AG09319 (cell line): ENCODE data around the gene RBM6.
"Not testable (repeated sequence)": the region's sequence is repeated elsewhere in the genome, so short reads cannot be mapped to it uniquely, and the experiment has no call there.

Source experiments
- DNase-seq: peaks from one replicate; pipeline ENCODE4 v3.0.0-alpha.2; 2010; ENCODE audit warnings: low read depth; ENCODE audit errors: extremely low read depth
- CTCF ChIP-seq: IDR thresholded peaks from 2 replicates; pipeline ENCODE4 v1.5.1; 2011; ENCODE audit warnings: low read depth, mild to moderate bottlenecking, inconsistent platforms, low read length, moderate library complexity

Gene RBM6

GRCh38 chr3:50015918-50016317 lies 76.0 kb downstream of the RBM6 start:
- no peak for TF ChIP-seq CTCF
- DNase-seq, result no peak

GRCh38 chr3:50028346-50028745 lies 88.4 kb downstream of the RBM6 start:
- DNase-seq, result peak; percentile 29
- TF ChIP-seq CTCF, result no peak

GRCh38 chr3:50031201-50031600 lies 91.3 kb downstream of the RBM6 start:
- DNase-seq, result not testable (repeated sequence)

GRCh38 chr3:50044976-50045375 lies 105.0 kb downstream of the RBM6 start:
- TF ChIP-seq CTCF, result no peak
- DNase-seq, result no peak

- no peak for TF ChIP-seq CTCF
- DNase-seq, result no peak
Observed at GRCh38 chr3:50047426-50047825, 107.5 kb downstream of the RBM6 start.

GRCh38 chr3:50050361-50050760 lies 110.4 kb downstream of the RBM6 start:
- TF ChIP-seq CTCF, result no peak
- peak; percentile 49 for DNase-seq

GRCh38 chr3:50057756-50058155 lies 117.8 kb downstream of the RBM6 start:
- no peak for TF ChIP-seq CTCF
- no peak for DNase-seq

- no peak for TF ChIP-seq CTCF
- DNase-seq, result no peak
Observed at GRCh38 chr3:50068134-50068533, 128.2 kb downstream of the RBM6 start.
